ENCODE results near the gene TBC1D22A. TPM values are rescaled to one million over a fixed set of nuclear protein-coding genes. Genes with fewer than 3 reads are reported as not detected.

TBC1D22A gene
- total RNA-seq, 6 donors from 2014 or later = 27.1 to 48.2 (median 35.3) TPM

- DNase-seq (no peak), ATAC-seq (ENCODE audit: low FRiP score in 2 of 2) (no peak)
- Histone ChIP-seq H3K36me3 (no peaks in the 10 kb centered on the region), H3K27me3 (no peaks in the 10 kb centered on the region), H3K4me1 (peaks cover 35 to 57% (median 41%) of the 10 kb centered on the region in 4 donors), H3K4me3 (peak overlapping the region; percentile 68 to 96 (median 79)), H3K9me3 (no peaks in the 10 kb centered on the region), H3K27ac (peak overlapping the region; percentile 94 to 99 (median 96))
- TF ChIP-seq POLR2AphosphoS5 (IDR thresholded peaks at IDR 0.05) (no peak), CTCF (IDR thresholded peaks at IDR 0.05) (no peak), POLR2A (IDR thresholded peaks at IDR 0.05) (no peak), EP300 (IDR thresholded peaks at IDR 0.05) (no peak)
- WGBS, 2 donors = 6 to 7% methylated on average over 17 of the region's 17 CpGs
Measured at GRCh38 chr22:46761539-46762237, 762 bp upstream of the TBC1D22A start.

- WGBS, 2 donors = 15% methylated on average over 12 to 13 of the region's 13 CpGs
- Histone ChIP-seq H3K4me3 (peak overlapping the region; percentile 68 to 96 (median 79)), H3K36me3 (no peaks in the 10 kb centered on the region), H3K4me1 (peaks cover 34 to 62% (median 47%) of the 10 kb centered on the region in 4 donors), H3K9me3 (no peaks in the 10 kb centered on the region), H3K27ac (peak overlapping the region; percentile 94 to 99 (median 96)), H3K27me3 (no peaks in the 10 kb centered on the region)
- TF ChIP-seq POLR2A (IDR thresholded peaks at IDR 0.05) (no peak), EP300 (IDR thresholded peaks at IDR 0.05) (no peak)
- peak; percentile 34 to 72 for ATAC-seq (ENCODE audit: low FRiP score in 2 of 2)
- no peak for DNase-seq
Measured at GRCh38 chr22:46763051-46763705, 728 bp downstream of the TBC1D22A start.

- no peaks in the 10 kb centered on the region for H3K9me3 ChIP-seq
- no peaks in the 10 kb centered on the region for H3K36me3 ChIP-seq
- H3K27me3 ChIP-seq = no peaks in the 10 kb centered on the region
- peaks cover 30 to 60% (median 41%) of the 10 kb centered on the region in 4 donors for H3K4me1 ChIP-seq
- WGBS, 2 donors = 87 to 88% methylated on average over 6 of the region's 6 CpGs
- ATAC-seq (ENCODE audit: low FRiP score in 2 of 2) (no peak), DNase-seq (no peak)
- no peak for TF ChIP-seq POLR2A (IDR thresholded peaks at IDR 0.05)
- TF ChIP-seq EP300 (IDR thresholded peaks at IDR 0.05) = no peak
- no peak for TF ChIP-seq POLR2AphosphoS5 (IDR thresholded peaks at IDR 0.05)
- no peak for TF ChIP-seq CTCF (IDR thresholded peaks at IDR 0.05)
- peak overlapping the region; percentile 47 to 96 (median 94) for H3K27ac ChIP-seq
- peak overlapping the region in 1 of 4 donors; percentile 0 for H3K4me3 ChIP-seq
Measured at GRCh38 chr22:46764140-46764680, 1.8 kb downstream of the TBC1D22A start.

GRCh38 chr22:46764779-46765485 is 2.5 kb downstream of the TBC1D22A start:
- Histone ChIP-seq H3K27me3 (no peaks in the 10 kb centered on the region), H3K36me3 (no peaks in the 10 kb centered on the region), H3K27ac (peak overlapping the region in 2 of 4 donors; percentile 17 to 94), H3K4me3 (no peak overlapping the region), H3K4me1 (peaks cover 36 to 65% (median 47%) of the 10 kb centered on the region in 4 donors), H3K9me3 (no peaks in the 10 kb centered on the region)
- peak in 1 of 2 donors; percentile 62 for DNase-seq
- 73 to 85% methylated on average over 6 of the region's 6 CpGs for WGBS, 2 donors
- no peak for ATAC-seq (ENCODE audit: low FRiP score in 2 of 2)
- TF ChIP-seq EP300 (IDR thresholded peaks at IDR 0.05) (no peak), CTCF (IDR thresholded peaks at IDR 0.05) (no peak), POLR2AphosphoS5 (IDR thresholded peaks at IDR 0.05) (no peak), POLR2A (IDR thresholded peaks at IDR 0.05) (no peak)

GRCh38 chr22:46766611-46767010 is 4.2 kb downstream of the TBC1D22A start:
- Histone ChIP-seq H3K4me1 (peaks cover 38 to 75% (median 50%) of the 10 kb centered on the region in 4 donors), H3K27me3 (no peaks in the 10 kb centered on the region), H3K36me3 (no peaks in the 10 kb centered on the region), H3K4me3 (no peak overlapping the region), H3K27ac (peak overlapping the region in 1 of 4 donors; percentile 83), H3K9me3 (no peaks in the 10 kb centered on the region)
- WGBS, 2 donors = 95 to 98% methylated on average over 8 of the region's 8 CpGs
- DNase-seq (no peak), ATAC-seq (ENCODE audit: low FRiP score in 2 of 2) (no peak)
- TF ChIP-seq EP300 (IDR thresholded peaks at IDR 0.05) (no peak), POLR2A (IDR thresholded peaks at IDR 0.05) (no peak), CTCF (IDR thresholded peaks at IDR 0.05) (no peak), POLR2AphosphoS5 (IDR thresholded peaks at IDR 0.05) (no peak)

Measured in upper lobe of left lung (tissue), 6 donors.